ENCODE data around the gene LRCH2.

The LRCH2 gene

DNA sequence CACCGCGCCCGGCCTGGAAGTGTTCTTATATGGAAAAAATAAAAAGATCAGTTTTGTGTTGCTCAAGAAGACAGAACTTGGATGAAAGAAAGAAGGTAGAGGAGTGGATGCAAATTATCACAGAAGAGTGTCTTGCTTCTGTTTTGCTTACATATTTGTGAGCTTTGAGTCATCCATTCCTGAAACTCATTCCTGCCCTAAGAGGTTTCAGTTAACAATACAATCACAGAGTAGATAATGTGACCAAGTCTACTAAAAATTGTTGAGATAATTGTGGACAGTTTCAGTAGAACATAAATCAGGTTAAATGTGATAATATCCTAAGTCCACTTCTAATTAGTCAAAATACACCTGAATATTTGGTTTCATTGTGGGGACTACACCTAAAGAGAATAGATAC, 26.4 kb upstream of the LRCH2 start:
- DNase-seq (ENCODE audit: low read depth): no peak
- TF ChIP-seq, protein P1, sequence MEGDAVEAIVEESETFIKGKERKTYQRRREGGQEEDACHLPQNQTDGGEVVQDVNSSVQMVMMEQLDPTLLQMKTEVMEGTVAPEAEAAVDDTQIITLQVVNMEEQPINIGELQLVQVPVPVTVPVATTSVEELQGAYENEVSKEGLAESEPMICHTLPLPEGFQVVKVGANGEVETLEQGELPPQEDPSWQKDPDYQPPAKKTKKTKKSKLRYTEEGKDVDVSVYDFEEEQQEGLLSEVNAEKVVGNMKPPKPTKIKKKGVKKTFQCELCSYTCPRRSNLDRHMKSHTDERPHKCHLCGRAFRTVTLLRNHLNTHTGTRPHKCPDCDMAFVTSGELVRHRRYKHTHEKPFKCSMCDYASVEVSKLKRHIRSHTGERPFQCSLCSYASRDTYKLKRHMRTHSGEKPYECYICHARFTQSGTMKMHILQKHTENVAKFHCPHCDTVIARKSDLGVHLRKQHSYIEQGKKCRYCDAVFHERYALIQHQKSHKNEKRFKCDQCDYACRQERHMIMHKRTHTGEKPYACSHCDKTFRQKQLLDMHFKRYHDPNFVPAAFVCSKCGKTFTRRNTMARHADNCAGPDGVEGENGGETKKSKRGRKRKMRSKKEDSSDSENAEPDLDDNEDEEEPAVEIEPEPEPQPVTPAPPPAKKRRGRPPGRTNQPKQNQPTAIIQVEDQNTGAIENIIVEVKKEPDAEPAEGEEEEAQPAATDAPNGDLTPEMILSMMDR (IDR thresholded peaks at IDR 0.05; ENCODE audit: low read depth, low read length, missing control alignments): no peak
- H3K4me3 ChIP-seq (ENCODE audit: low read depth, low read length): no peak overlapping the region

DNA sequence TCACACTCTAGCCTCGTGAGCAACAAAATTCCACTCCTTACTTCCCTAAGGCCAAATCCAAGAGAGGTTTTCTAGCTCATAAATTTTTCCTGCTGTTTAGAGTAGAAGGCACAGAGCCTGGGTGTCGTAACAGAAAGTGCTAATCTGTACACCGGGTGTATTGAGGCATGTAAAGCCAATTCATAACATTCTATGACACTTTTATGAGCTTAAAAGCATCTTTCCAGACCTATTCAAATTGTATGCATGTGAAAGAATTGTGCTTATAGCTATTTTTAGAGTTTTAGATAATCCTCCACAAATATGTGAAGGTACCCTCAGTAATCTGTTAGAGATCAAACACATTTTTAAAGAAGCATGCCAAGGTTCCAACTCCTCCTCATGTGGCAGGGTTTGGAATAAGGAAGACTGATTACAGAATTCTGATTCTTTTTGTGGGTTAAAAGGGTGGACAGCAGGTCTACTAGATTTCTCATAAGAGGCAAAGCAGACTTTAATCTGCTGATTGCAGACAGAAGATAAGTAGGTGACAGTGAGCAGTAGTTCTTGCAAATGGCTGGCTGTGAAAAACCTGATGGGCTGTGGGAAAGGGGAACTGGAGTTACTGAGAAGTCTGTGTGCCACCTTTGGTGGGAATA, 25.5 kb upstream of the LRCH2 start:
- no peak overlapping the region for H3K4me3 ChIP-seq (ENCODE audit: low read depth, low read length)
- no peak for DNase-seq (ENCODE audit: low read depth)
- TF ChIP-seq, protein P1 (IDR thresholded peaks at IDR 0.05; ENCODE audit: low read depth, low read length, missing control alignments): no peak

DNA sequence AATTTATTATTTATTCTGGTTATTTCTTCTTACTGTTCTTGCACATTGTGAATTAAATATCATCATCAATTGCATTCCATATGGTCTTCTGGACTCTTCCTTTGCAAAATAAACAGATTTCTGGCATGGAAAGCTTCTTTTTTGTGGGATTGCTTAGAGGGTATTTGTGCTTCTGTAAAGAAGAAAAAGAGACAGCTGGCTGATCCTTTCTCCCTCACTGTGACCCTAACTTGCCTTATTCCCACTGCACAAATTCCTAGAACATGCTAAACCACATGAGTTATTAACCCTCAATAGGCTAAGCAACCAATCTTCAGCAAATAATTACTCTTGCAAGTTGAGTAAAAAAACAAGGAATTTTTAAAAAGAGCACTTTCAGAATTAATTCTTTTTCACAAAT, 23.8 kb upstream of the LRCH2 start:
- TF ChIP-seq, protein P1 (IDR thresholded peaks at IDR 0.05; ENCODE audit: low read depth, low read length, missing control alignments): no peak
- DNase-seq (ENCODE audit: low read depth): no peak

DNA sequence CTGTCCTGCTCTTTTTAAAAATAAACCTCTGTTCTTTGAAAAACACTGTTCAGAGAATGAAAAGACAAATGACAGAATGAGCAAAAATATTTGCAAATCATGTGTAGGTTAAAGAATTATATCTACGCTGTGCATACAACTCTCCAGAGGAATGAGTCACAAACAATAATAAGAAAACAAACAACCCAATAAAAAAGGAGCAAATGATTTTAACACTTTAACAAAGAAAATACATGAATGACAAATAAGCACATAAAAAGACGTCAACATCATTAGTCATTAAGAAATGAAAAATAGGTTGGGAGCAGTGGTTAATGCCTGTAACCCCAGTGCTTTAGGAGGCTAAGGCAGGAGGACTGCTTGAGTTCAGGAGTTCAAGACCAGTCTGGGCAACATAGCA, 21.1 kb upstream of the LRCH2 start:
- TF ChIP-seq, protein P1 (IDR thresholded peaks at IDR 0.05; ENCODE audit: low read depth, low read length, missing control alignments): no peak
- DNase-seq (ENCODE audit: low read depth): no peak
- H3K4me3 ChIP-seq (ENCODE audit: low read depth, low read length): no peak overlapping the region

More for the DNA sequence above, 23.8 kb upstream of the LRCH2 start:
- H3K4me3 ChIP-seq (ENCODE audit: low read depth, low read length): no peak overlapping the region

DNA sequence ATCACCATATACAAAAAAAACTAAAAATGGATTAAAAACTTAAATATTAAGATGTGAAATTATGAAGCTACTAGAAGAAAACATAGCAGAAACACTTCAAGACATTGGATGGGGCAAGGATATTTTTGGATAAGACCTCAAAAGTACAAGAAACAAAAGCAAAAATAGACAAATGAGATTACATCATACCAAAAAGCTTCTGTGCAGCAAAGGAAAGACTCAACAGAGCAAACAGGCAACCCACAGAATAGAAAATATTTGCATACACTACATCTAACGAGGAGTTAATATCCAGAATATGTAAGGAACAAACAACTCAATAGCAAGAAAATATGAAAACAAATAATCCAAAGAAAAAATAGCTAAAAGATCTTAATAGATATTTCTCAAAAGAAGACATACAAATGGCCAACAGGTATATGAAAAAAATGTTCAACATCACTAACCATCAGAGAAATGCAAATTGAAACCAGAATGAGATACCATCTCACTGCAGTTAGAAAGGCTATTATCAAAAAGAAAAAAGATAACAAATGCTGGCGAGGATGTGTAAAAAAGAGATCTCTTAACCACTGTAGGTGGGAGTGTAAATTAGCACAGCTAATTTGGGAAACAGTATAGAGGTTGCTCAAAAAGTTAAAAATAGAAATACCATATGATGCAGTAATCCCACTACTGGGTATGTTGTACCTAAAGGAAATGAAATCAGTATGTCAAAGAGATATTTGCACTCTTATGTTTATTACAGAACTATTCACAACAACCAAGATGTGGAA, 17.8 kb upstream of the LRCH2 start:
- TF ChIP-seq, protein P1 (IDR thresholded peaks at IDR 0.05; ENCODE audit: low read depth, low read length, missing control alignments): no peak

DNA sequence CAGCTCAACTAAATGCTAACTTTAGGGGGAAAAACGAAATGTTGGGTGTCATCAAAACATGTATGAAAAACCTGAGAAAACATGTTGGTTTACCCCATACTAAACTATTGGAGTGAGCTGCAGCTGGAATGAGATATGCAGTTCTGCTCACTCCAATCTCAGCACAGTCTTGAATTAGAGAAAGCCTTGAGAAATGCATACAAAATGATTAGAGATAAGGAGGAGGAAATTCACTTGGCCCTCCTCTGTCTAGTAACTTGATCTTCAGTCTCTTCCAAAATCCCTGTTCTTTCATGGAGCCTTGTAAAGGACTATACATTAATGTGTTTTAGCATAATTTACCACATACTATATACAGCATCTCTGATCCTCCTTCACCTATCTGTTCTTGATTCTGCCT, 3.2 kb upstream of the LRCH2 start:
- DNase-seq (ENCODE audit: low read depth): no peak
- no peak overlapping the region for H3K4me3 ChIP-seq (ENCODE audit: low read depth, low read length)
- TF ChIP-seq, protein P1 (IDR thresholded peaks at IDR 0.05; ENCODE audit: low read depth, low read length, missing control alignments): no peak

More for the DNA sequence above, 17.8 kb upstream of the LRCH2 start:
- DNase-seq (ENCODE audit: low read depth): no peak
- no peak overlapping the region for H3K4me3 ChIP-seq (ENCODE audit: low read depth, low read length)

Data from GM12864 (cell line).